ENCODE results near the gene XRCC3. TPM values are rescaled to one million over a fixed set of nuclear protein-coding genes. Genes with fewer than 3 reads are reported as not detected.

The XRCC3 gene
- total RNA-seq, 6 donors from 2014 or later = 2.4 to 16.8 (median 5.8) TPM

GRCh38 chr14:103651585-103651984 is 63.7 kb downstream of the XRCC3 start:
- no peak for TF ChIP-seq EP300 (IDR thresholded peaks at IDR 0.05)
- TF ChIP-seq POLR2AphosphoS5 (IDR thresholded peaks at IDR 0.05) = no peak
- TF ChIP-seq POLR2A (IDR thresholded peaks at IDR 0.05) = no peak
- TF ChIP-seq CTCF (IDR thresholded peaks at IDR 0.05) = no peak
- no peaks in the 10 kb centered on the region for H3K9me3 ChIP-seq
- no peak overlapping the region for H3K27ac ChIP-seq
- peaks cover 31 to 57% (median 45%) of the 10 kb centered on the region in 4 donors for H3K4me1 ChIP-seq
- 69 to 84% methylated on average over 7 of the region's 7 CpGs for WGBS, 2 donors
- no peak for ATAC-seq (ENCODE audit: low FRiP score in 2 of 2)
- peaks cover 16 to 31% (median 19%) of the 10 kb centered on the region in 4 donors for H3K36me3 ChIP-seq
- no peak for DNase-seq
- no peaks in the 10 kb centered on the region for H3K27me3 ChIP-seq
- no peak overlapping the region for H3K4me3 ChIP-seq

GRCh38 chr14:103650213-103650612 is 65.0 kb downstream of the XRCC3 start:
- no peak for ATAC-seq (ENCODE audit: low FRiP score in 2 of 2)
- Histone ChIP-seq H3K4me1 (peaks cover 34 to 49% (median 36%) of the 10 kb centered on the region in 4 donors), H3K9me3 (no peaks in the 10 kb centered on the region), H3K27me3 (no peaks in the 10 kb centered on the region), H3K27ac (no peak overlapping the region), H3K4me3 (no peak overlapping the region), H3K36me3 (peaks cover 5 to 19% (median 8%) of the 10 kb centered on the region in 4 donors)
- TF ChIP-seq EP300 (IDR thresholded peaks at IDR 0.05) (no peak), POLR2AphosphoS5 (IDR thresholded peaks at IDR 0.05) (no peak), CTCF (IDR thresholded peaks at IDR 0.05) (no peak), POLR2A (IDR thresholded peaks at IDR 0.05) (no peak)
- no peak for DNase-seq
- WGBS, 2 donors = 77 to 96% methylated on average over 4 of the region's 4 CpGs

- Histone ChIP-seq H3K36me3 (peaks cover 0 to 9% (median 0%) of the 10 kb centered on the region in 4 donors), H3K9me3 (no peaks in the 10 kb centered on the region), H3K4me3 (no peak overlapping the region), H3K4me1 (peaks cover 25 to 40% (median 28%) of the 10 kb centered on the region in 4 donors), H3K27ac (no peak overlapping the region), H3K27me3 (no peaks in the 10 kb centered on the region)
- no peak for TF ChIP-seq CTCF (IDR thresholded peaks at IDR 0.05)
- no peak for TF ChIP-seq POLR2AphosphoS5 (IDR thresholded peaks at IDR 0.05)
- no peak for TF ChIP-seq EP300 (IDR thresholded peaks at IDR 0.05)
- no peak for TF ChIP-seq POLR2A (IDR thresholded peaks at IDR 0.05)
- ATAC-seq (ENCODE audit: low FRiP score in 2 of 2) (no peak), DNase-seq (no peak)
- WGBS, 2 donors = 96 to 98% methylated on average over 3 of the region's 3 CpGs
Observed at GRCh38 chr14:103649001-103649400, 66.2 kb downstream of the XRCC3 start.

Small RNA genes lying within 50 kb of the gene (small RNA-seq; reads per million reads assigned to genes)
- 0 reads per million in 4 donors for gene RF00019

Other genes starting within 250 kb of the XRCC3 start
- 100 to 1,000 TPM; 168 to 303 (median 231) TPM for gene CKB, start 192.6 kb downstream of the XRCC3 start, total RNA-seq
- 10 to 100 TPM in 5 of 6 donors, 1 to 10 TPM in 1; 6.7 to 25.1 (median 15.0) TPM for gene TRMT61A, start 186.3 kb downstream of the XRCC3 start, total RNA-seq
- 10 to 100 TPM; 12.6 to 36.9 (median 27.1) TPM for gene BAG5, start 152.8 kb downstream of the XRCC3 start, total RNA-seq
- 10 to 100 TPM; 12.6 to 38.3 (median 28.6) TPM for gene COA8, start 152.5 kb downstream of the XRCC3 start, total RNA-seq
- 100 to 1,000 TPM; 175 to 614 (median 267) TPM for gene KLC1, start 86.2 kb downstream of the XRCC3 start, total RNA-seq
- gene ZFYVE21, start 359 bp upstream of the XRCC3 start, total RNA-seq = 10 to 100 TPM; 29.3 to 92.1 (median 65.5) TPM
- gene PPP1R13B, start 132.1 kb upstream of the XRCC3 start, total RNA-seq = 100 to 1,000 TPM in 1 of 6 donors, 10 to 100 TPM in 5; 37.0 to 117 (median 71.1) TPM
- gene TDRD9, start 213.0 kb upstream of the XRCC3 start, total RNA-seq = 1 to 10 TPM; 3.1 to 7.9 (median 5.1) TPM
- gene RD3L, start 227.1 kb upstream of the XRCC3 start, total RNA-seq = not detected

All from upper lobe of left lung (tissue), 6 donors.